Tibial artery (tissue), 4 donors: Measurements from ENCODE around the gene KMT2B.

Experiments
- DNase-seq, 2 donors: peaks; one replicate each; pipeline ENCODE4 v3.0.0-alpha.2; 2019
- H3K27ac ChIP-seq, 2 donors: fragments of 200-600 bp; sonication (generic) in 1 of 2; 1 replicate in 1 of 2; 2 replicates in 1 of 2; pipeline ENCODE4 v1.5.1; 2018 to 2019; ENCODE audit warnings: mild to moderate bottlenecking in 1 of 2
- H3K27me3 ChIP-seq, 2 donors: fragments of 200-600 bp; sonication (generic) in 1 of 2; one replicate each; pipeline versions ENCODE4 v1.5.1 to v1.6.0; 2016 to 2019
- H3K36me3 ChIP-seq, 3 donors: fragments of 200-600 bp; sonication (generic) in 2 of 3; one replicate each; pipeline ENCODE4 v1.5.1; 2016 to 2019; ENCODE audit warnings: mild to moderate bottlenecking in 2 of 3
- H3K4me1 ChIP-seq, 4 donors: fragments of 200-600 bp; sonication (generic) in 2 of 4; 1 replicate in 3 of 4; 2 replicates in 1 of 4; pipeline ENCODE4 v1.5.1; 2016 to 2019
- H3K4me3 ChIP-seq, 2 donors: fragments of 200-600 bp; sonication (generic) in 1 of 2; 1 replicate in 1 of 2; 2 replicates in 1 of 2; pipeline ENCODE4 v1.5.1; 2018 to 2019; ENCODE audit warnings: mild to moderate bottlenecking in 2 of 2
- H3K9me3 ChIP-seq, 3 donors: fragments of 200-600 bp; sonication (generic) in 1 of 3; one replicate each; pipeline ENCODE4 v1.5.1; 2016 to 2019
- CTCF ChIP-seq, 2 experiments: fragments of 200-600 bp in 1 of 2; fragments of 450-650 bp in 1 of 2; IDR thresholded peaks; one replicate each; pipeline ENCODE4 v1.5.1; 2017 to 2019; ENCODE audit warnings: antibody characterized with exemption in 2 of 2, mild to moderate bottlenecking in 1 of 2, moderate library complexity in 1 of 2
- intact Hi-C: fragments of 100-400 bp; cut with DNase I; formaldehyde crosslinking; loops from one replicate; pipeline ENCODE4 v1.15.0; 2023; ENCODE audit warnings: low total_unique reads

Gene KMT2B

GRCh38 chr19:35730326-35730725, 12.5 kb downstream of the KMT2B start:
- TF ChIP-seq CTCF (IDR thresholded peaks at IDR 0.05), result no peak
- intact Hi-C loops, result no loop called here
- Histone ChIP-seq H3K4me1 (no peaks in the 10 kb centered on the region), H3K36me3 (peaks cover 75 to 100% (median 98%) of the 10 kb centered on the region in 3 donors), H3K4me3 (no peak overlapping the region), H3K27me3 (no peaks in the 10 kb centered on the region), H3K9me3 (no peaks in the 10 kb centered on the region), H3K27ac (no peak overlapping the region)
- no peak for DNase-seq

- Histone ChIP-seq H3K27me3 (no peaks in the 10 kb centered on the region), H3K4me1 (no peaks in the 10 kb centered on the region), H3K36me3 (peaks cover 65 to 100% (median 98%) of the 10 kb centered on the region in 3 donors), H3K4me3 (no peak overlapping the region), H3K27ac (no peak overlapping the region), H3K9me3 (no peaks in the 10 kb centered on the region)
- intact Hi-C loops, result no loop called here
- TF ChIP-seq CTCF (IDR thresholded peaks at IDR 0.05), result no peak
- no peak for DNase-seq
Observed at GRCh38 chr19:35731353-35731752, 13.6 kb downstream of the KMT2B start.

- intact Hi-C loops, result no loop called here
- peaks cover 60 to 100% (median 98%) of the 10 kb centered on the region in 3 donors for H3K36me3 ChIP-seq
- no peaks in the 10 kb centered on the region for H3K4me1 ChIP-seq
- H3K9me3 ChIP-seq, result no peaks in the 10 kb centered on the region
- TF ChIP-seq CTCF (IDR thresholded peaks at IDR 0.05), result no peak
- no peak overlapping the region for H3K4me3 ChIP-seq
- no peak for DNase-seq
- no peaks in the 10 kb centered on the region for H3K27me3 ChIP-seq
- H3K27ac ChIP-seq, result no peak overlapping the region
Observed at GRCh38 chr19:35731779-35732405, 14.1 kb downstream of the KMT2B start.

DNA sequence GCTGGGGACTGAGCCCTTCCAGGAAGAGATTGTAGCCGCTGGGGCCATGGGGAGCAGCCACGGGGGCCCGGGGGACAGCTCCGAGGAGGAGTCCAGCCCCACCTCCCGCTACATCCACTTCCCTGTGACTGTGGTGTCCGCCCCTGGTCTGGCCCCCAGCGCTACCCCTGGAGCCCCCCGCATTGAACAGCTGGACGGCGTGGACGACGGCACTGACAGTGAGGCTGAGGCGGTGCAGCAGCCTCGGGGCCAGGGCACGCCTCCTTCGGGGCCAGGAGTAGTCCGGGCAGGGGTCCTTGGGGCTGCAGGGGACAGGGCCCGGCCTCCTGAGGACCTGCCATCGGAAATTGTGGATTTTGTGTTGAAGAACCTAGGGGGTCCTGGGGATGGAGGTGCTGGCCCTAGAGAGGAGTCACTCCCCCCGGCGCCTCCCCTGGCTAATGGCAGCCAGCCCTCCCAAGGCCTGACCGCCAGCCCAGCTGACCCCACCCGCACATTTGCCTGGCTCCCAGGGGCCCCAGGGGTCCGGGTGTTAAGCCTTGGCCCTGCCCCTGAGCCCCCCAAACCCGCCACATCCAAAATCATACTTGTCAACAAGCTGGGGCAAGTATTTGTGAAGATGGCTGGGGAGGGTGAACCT, 14.9 kb downstream of the KMT2B start:
- no peak overlapping the region for H3K4me3 ChIP-seq
- TF ChIP-seq CTCF (IDR thresholded peaks at IDR 0.05), result no peak
- no peaks in the 10 kb centered on the region for H3K9me3 ChIP-seq
- no peaks in the 10 kb centered on the region for H3K4me1 ChIP-seq
- H3K27ac ChIP-seq, result no peak overlapping the region
- peaks cover 55 to 100% (median 98%) of the 10 kb centered on the region in 3 donors for H3K36me3 ChIP-seq
- DNase-seq, result no peak
- H3K27me3 ChIP-seq, result no peaks in the 10 kb centered on the region
- intact Hi-C loops, result no loop called here

DNA sequence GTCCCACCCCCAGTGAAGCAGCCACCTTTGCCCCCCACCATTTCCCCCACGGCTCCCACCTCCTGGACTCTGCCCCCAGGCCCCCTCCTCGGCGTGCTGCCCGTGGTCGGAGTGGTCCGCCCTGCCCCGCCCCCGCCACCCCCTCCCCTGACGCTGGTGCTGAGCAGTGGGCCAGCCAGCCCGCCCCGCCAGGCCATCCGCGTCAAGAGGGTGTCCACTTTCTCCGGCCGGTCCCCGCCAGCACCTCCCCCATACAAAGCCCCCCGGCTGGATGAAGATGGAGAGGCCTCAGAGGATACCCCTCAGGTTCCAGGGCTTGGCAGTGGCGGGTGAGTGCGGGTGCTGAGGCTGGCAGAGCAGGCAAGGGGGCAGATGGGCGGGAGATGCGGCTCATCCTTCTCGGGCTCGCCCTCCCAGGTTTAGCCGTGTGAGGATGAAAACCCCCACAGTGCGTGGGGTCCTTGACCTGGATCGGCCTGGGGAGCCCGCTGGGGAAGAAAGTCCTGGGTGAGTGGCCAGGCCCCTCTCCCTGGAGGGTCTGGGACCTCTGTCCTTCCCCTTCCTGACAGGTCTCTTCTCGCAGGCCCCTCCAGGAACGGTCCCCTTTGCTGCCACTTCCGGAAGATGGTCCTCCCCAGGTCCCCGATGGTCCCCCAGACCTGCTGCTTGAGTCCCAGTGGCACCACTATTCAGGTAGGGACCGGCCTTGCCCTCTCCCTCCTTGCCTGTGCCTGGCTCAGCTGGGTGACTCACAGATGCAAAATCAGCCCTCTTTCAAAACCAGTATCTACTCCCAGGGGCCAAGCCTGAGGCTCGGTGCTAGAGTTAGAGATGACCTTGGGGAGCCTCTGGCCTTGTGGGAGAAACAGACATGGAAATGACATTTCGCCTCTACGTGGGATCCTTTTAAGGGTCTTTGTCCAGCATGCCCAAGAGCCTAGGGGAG, 15.7 kb downstream of the KMT2B start:
- intact Hi-C loops, result no loop called here
- peaks cover 55 to 100% (median 98%) of the 10 kb centered on the region in 3 donors for H3K36me3 ChIP-seq

More for the DNA sequence above, 15.7 kb downstream of the KMT2B start:
- Histone ChIP-seq H3K4me3 (no peak overlapping the region), H3K4me1 (no peaks in the 10 kb centered on the region), H3K27ac (no peak overlapping the region), H3K9me3 (no peaks in the 10 kb centered on the region), H3K27me3 (no peaks in the 10 kb centered on the region)
- DNase-seq, result no peak
- no peak for TF ChIP-seq CTCF (IDR thresholded peaks at IDR 0.05)
